Occipital lobe (tissue), 2 donors: ENCODE measurements around the gene FREY1. TPM values are rescaled to one million over a fixed set of nuclear protein-coding genes. Genes with fewer than 3 reads are reported as not detected.

ENCODE experiments used
- DNase-seq: peaks from one replicate; lab custom pipeline; 2025; lab: John Stamatoyannopoulos, UW
- total RNA-seq: library from RNA; depleted of rRNA; stranded (reverse); fragments of >200 nt; gene quantifications from one replicate; pipeline ENCODE4 v1.2.3, GENCODE V29; 2014

FREY1 gene
- total RNA-seq, 1 donor from 2014 or later, result 1.4 TPM

DNA sequence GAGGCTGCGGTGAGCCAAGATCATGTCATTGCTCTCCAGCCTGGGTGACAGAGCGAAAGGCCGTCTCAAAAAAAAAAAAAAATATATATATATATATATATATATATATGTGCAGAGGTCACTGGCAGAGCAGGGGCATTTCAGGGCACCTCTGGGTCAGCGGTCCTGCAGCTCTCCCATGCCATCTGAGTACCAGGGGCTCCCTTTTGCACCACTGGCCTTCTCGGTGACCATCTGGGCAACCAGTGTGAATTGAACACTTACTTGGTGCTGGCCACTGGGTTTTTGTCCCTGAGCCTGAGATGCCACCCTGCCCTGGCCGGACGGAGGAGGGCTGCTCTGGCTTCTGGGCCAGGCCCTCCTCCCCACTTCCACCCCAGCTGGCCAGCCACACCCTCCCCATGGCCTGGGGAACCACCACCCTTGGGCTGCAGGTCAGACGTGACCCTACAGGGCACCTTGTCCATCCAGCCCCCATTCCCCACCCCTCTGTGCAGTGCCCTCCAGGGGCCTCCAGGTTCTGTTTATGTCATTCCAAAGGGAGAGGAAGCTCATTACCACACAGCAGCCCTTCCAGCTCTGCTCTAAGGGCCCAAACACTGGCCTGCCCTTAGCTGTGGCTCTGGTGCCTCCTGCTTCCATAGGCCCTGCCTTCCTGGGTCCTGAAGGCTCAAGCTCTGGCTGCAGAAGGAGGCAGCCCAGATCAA is 11.4 kb downstream of the FREY1 start:
- no peak for DNase-seq

- DNase-seq, result peak; percentile 61
Observed at GRCh38 chr11:45894555-45895247, 12.4 kb downstream of the FREY1 start.

DNA sequence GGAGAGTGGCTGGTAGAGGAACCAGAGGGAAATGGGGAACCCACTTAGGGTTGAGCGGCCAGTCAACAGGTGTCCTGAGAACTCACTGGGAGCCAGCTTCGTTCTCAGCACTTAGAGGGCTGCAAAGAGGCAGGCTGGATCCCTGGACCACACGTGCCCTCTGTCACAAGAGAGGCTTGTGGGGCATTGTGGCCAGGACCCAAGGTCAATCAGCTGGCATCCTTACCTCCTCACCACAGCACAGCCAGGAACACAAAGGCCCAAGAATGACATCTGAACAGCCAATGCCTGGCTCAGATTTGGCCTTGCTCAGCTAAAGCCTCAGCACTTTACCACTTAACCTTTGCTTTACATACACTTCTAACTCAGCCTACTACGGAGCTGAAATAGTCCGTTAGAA is 14.2 kb downstream of the FREY1 start:
- no peak for DNase-seq

- DNase-seq, result no peak
Observed at GRCh38 chr11:45890886-45891550, 16.1 kb downstream of the FREY1 start.

DNA sequence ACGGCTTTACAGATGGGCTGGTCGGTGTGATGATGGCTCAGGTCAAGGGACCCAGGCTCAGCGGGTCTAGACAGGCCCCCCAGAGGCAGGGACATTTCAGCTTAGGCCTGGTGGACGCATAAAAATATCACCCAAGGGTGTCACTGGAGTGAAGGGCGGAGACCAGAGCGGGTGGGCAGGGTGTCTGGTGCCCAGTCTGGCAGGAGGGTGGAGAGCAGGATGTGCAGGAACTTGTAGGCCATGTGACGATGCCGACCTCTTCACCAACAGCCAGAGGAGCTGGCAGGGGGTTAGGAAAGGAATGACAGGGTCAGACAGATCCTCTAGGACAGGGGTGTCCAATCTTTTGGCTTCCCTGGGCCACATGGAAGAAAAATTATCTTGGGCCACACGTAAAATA is 17.1 kb downstream of the FREY1 start:
- no peak for DNase-seq

DNA sequence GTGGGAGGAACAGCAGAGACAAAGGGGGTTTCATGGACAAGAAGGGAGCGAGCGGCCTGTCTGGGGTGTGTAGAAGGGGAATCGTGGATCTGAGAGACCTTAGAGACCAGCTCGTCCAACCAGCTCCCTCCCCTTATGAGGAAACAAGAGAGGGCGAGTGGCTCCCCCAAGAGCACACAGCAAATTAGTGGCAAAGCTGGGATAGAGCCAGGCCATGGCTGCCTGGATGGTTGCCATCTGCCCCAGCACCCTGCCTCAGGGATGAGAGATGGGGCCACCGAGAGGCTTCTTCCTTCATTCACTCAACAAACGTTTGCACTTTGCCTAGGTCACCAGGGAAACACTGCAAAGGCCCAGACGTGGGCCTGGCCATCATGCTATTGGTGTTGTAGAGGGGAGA is 17.5 kb downstream of the FREY1 start:
- DNase-seq, result no peak

- DNase-seq, result no peak
Observed at GRCh38 chr11:45887587-45887986, 19.5 kb downstream of the FREY1 start.

- DNase-seq, result no peak
Observed at GRCh38 chr11:45886816-45887520, 20.1 kb downstream of the FREY1 start.

DNA sequence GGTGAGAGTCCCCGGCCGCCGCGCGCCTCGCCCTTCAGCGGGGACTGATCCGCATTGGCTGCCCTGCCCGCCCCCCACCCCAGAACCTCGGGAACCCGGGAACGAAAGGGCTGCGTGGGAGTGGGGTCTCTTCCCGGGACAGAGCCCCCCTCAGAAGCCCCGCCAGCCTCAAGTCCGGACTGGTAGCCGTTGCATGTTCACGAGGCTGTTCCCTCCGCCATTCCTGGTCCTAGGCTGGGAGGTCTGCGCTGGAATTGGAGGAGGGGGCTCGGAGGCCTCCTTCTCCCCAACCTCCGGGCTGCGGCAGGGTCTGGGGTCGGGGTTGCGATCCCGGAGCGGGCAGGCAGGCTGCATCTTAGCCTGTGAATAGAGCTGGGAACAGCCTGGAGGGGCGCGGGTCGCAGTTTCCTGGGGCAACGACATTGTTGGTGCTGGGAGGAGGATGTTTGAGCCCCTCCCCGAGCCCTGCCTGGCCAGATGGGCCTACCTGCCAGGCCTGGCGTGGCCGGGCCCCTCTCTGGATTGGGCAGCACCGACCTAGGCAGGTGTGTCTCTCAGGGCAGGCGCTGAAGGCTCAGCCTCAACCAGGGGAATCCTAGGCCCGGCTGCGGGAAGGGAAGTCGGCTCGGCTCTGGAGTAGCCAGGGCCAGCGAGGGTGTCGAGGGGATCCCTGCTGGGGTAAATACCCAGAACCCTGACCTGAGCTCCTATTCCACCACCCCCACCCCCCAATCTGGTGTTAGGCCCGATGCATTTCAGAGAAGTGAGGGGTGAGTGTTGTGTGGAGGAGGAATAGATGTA is 20.9 kb downstream of the FREY1 start:
- DNase-seq, result no peak

DNA sequence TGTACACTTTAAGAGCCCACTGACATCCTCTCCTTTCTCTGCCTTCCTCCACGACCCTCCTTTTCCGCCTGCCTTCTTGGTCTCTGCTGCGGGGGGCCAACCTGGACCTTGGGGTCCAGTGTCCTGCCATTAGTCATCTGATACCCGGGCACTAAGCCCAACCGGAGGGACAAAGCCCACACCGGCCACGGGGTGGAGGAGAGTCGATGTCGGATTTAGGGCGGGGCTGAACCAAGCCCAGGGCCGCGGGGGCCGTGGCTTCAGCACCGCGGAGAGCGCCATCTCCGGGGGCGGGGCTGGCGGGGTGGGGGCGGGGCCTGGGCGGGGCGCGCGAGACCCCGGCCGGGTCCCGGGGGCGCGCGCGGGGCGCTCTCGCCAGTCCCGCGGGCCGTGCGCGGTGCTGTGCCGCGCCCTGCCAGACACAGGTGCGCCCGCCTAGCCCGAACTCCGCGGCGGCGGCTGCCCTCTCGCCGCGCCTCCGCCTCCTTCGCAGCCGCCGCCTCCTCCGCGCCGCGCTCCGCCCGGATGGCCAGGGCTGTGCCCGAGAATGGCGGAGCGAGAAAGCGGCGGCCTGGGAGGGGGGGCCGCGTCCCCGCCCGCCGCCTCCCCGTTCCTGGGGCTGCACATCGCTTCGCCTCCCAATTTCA is 21.7 kb downstream of the FREY1 start, which contains the start of gene MAPK8IP1:
Gene MAPK8IP1, plus strand, starts transcription at position 378 of the 647 bp plus-strand sequence. Its CDS starts 170 bp downstream, at position 548.
- no peak for DNase-seq

DNA sequence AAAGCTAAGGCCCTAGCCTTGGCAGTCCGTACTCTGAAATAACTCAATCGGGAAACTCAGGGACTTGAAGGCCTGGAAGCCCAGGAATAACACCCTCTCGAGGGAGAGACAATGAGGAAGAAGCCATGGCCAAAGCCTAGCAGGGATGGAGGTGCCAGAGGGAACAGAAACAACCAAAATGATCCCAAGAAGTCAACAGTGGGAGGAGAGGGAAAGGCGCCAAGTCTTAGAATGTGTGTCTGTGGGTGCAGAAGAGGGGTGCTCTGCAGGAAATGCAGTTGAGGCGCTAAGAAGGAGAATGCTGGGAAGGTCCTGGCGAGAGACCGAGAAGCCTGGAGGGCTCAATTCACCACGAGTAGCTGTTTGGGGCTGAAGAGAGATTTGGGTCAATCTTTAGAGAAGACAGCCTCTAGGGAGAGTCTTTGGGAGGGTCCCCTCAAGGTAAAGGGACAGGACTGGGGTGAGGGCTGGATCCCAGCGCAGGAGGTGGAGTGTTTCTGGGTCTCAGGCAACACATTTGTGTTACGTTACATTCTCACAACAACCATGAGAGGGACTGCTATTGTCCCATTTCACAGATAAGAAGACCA is 22.4 kb downstream of the FREY1 start:
- DNase-seq, result no peak

DNA sequence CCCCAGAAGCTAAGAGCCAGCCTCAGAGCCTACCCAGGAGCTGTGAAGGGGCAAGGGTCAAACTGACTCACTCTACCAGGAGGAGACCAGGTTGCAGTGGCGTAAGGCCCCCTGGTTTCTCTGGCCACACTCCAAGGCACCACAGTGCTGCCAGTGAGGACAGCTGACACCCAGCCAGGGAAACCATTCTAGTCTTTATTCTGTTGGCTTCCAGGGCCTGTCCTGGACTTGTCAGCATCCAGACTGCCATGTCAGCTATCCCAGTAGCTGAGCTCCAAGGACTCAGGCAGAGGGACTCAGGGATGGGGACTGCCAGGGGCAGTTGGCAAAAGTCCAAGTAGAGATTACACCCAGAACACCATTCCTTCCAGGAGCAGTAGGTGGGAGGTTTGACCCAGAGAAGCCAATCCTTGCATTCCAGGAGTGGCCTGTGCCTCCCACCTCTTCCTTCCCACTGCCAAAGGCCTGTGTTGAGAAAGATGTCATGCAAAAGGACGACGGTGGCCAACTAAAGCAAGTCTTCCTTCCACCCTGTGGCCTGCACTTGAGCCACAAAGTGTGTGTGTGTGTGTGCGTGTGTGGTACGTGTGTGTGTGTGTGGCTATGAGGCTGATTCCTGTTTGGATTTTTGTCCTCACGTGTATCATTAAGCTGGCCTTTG is 25.2 kb downstream of the FREY1 start:
- DNase-seq, result no peak

GRCh38 chr11:45880772-45881570 is 26.1 kb downstream of the FREY1 start:
- no peak for DNase-seq

GRCh38 chr11:45879803-45880686 is 27.0 kb downstream of the FREY1 start:
- peak; percentile 36 for DNase-seq

DNA sequence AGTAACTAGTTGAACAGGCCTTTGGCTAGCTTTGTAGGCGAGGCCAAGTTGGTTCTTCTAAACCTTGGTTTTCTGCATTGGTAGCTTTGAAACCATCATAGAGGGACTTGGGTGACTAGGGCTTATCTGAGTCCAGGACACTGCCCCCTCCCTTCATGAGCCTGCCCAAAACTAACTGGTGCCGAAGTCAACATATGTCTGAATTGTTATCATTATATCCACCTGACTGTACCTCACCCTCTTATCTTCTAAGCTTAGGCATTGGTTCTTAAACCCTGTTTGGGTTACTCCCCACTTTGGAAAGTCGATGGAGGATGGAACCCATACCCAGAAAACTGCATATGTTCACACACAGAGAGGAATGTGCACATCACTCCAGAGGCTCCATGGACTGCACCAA is 29.2 kb downstream of the FREY1 start:
- no peak for DNase-seq

GRCh38 chr11:45877221-45877620 is 29.9 kb downstream of the FREY1 start:
- DNase-seq, result no peak

- no peak for DNase-seq
Observed at GRCh38 chr11:45876401-45876800, 30.7 kb downstream of the FREY1 start.
